Esophagus mucosa (tissue), 1 donor: ENCODE results near the gene DNAI4. TPM values are rescaled to one million over a fixed set of nuclear protein-coding genes. Genes with fewer than 3 reads are reported as not detected.

Experiments used
- ATAC-seq: fragments of 200-7000 bp; cut with Tn5 transposase; one replicate; pipeline ENCODE4 v1.9.1; 2020
- total RNA-seq: library from RNA; stranded (reverse); gene quantifications from one replicate; pipeline ENCODE4 v1.2.4, GENCODE V29; 2023
- donor health status: DM: yes; HTN: yes; CAD: no.

Gene DNAI4
- total RNA-seq, 1 donor from 2014 or later, result 0.56 TPM

- ATAC-seq, result peak; percentile 22
These were observed 159.6 kb downstream of the DNAI4 start for GRCh38 chr1:66764994-66765578.

Other genes with a start within 250 kb of the DNAI4 start
- not detected for gene DYNLT5, start 172.4 kb downstream of the DNAI4 start, total RNA-seq
- not detected for gene INSL5, start 123.6 kb downstream of the DNAI4 start, total RNA-seq
- 17.1 TPM for gene MIER1, start 134 bp upstream of the DNAI4 start, total RNA-seq
- gene SLC35D1, start 129.3 kb upstream of the DNAI4 start, total RNA-seq, result 9.0 TPM
- not detected for gene C1orf141, start 210.1 kb upstream of the DNAI4 start, total RNA-seq
- 0.12 TPM for gene IL23R, start 241.6 kb upstream of the DNAI4 start, total RNA-seq